ENCODE measurements around the gene DUOX2. TPM values are rescaled to one million over a fixed set of nuclear protein-coding genes. Genes with fewer than 3 reads are reported as not detected.
"Not testable (repeated sequence)": the region's sequence is repeated elsewhere in the genome, so short reads cannot be mapped to it uniquely, and the experiment has no call there.

The DUOX2 gene
- total RNA-seq, 3 donors from 2014 or later: 3.1 to 40.1 (median 5.1) TPM

GRCh38 chr15:45088801-45089711, 24.9 kb downstream of the DUOX2 start:
- no peaks in the 10 kb centered on the region for H3K9me3 ChIP-seq
- no peak for ATAC-seq
- TF ChIP-seq, protein P1, sequence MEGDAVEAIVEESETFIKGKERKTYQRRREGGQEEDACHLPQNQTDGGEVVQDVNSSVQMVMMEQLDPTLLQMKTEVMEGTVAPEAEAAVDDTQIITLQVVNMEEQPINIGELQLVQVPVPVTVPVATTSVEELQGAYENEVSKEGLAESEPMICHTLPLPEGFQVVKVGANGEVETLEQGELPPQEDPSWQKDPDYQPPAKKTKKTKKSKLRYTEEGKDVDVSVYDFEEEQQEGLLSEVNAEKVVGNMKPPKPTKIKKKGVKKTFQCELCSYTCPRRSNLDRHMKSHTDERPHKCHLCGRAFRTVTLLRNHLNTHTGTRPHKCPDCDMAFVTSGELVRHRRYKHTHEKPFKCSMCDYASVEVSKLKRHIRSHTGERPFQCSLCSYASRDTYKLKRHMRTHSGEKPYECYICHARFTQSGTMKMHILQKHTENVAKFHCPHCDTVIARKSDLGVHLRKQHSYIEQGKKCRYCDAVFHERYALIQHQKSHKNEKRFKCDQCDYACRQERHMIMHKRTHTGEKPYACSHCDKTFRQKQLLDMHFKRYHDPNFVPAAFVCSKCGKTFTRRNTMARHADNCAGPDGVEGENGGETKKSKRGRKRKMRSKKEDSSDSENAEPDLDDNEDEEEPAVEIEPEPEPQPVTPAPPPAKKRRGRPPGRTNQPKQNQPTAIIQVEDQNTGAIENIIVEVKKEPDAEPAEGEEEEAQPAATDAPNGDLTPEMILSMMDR (IDR thresholded peaks at IDR 0.05): no peak

DNA sequence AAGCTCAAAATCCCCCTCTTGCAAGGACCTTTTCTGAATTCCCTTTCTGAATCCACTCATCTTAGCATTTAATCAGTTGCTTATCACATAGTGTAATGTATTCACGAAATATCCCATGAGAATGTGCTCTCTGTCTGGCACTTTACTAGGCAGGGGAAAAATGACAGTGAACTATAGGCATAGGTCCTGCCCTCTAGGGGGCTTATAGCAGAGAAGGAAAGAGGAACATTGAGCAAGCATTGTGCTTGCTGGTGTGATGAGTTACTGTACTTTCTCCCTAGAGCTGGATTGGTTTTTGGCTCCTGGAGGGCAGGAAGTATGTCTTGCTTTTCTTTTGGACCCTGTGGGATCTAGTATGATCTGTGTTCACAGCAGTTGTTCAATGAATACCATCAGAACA, 26.5 kb downstream of the DUOX2 start:
- H3K9me3 ChIP-seq: no peaks in the 10 kb centered on the region
- intact Hi-C loops (cut with DNase I, micrococcal nuclease): no loop called here
- DNase-seq: no peak
- no peak for ATAC-seq
- H3K36me3 ChIP-seq (ENCODE audit: low read depth): no peaks in the 10 kb centered on the region
- no peaks in the 10 kb centered on the region for H3K4me1 ChIP-seq (ENCODE audit: low read depth)
- TF ChIP-seq, protein P1 (IDR thresholded peaks at IDR 0.05): no peak
- H3K4me3 ChIP-seq: no peak overlapping the region

More at GRCh38 chr15:45088801-45089711, 24.9 kb downstream of the DUOX2 start:
- H3K4me1 ChIP-seq (ENCODE audit: low read depth): no peaks in the 10 kb centered on the region
- H3K36me3 ChIP-seq (ENCODE audit: low read depth): no peaks in the 10 kb centered on the region
- no peak for DNase-seq
- intact Hi-C loops (cut with DNase I, micrococcal nuclease): no loop called here
- no peak overlapping the region for H3K4me3 ChIP-seq

DNA sequence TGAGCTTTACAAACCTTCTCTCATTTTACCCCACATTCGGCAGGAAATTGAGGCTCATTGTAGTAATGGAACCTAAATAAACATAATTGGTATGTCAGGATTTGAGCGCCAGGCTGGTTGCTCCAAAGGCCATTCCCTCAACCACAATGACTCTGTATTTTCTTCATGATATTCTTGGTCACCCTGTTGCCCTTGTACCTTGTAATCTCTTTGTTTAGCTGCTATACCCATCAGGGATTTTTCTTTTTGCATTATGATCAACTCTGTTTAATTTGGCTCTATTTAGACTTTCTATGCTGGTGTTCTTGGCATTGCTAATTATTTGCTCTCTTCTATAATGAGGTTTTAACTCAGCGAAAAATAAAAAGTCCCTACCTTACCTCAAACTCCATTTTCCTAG, 29.8 kb downstream of the DUOX2 start:
- TF ChIP-seq, protein P1 (IDR thresholded peaks at IDR 0.05): no peak
- Histone ChIP-seq H3K4me1 (ENCODE audit: low read depth) (no peaks in the 10 kb centered on the region), H3K36me3 (ENCODE audit: low read depth) (no peaks in the 10 kb centered on the region), H3K9me3 (no peaks in the 10 kb centered on the region), H3K4me3 (no peak overlapping the region)
- DNase-seq (no peak), ATAC-seq (no peak)
- intact Hi-C loops (cut with DNase I, micrococcal nuclease): no loop called here

DNA sequence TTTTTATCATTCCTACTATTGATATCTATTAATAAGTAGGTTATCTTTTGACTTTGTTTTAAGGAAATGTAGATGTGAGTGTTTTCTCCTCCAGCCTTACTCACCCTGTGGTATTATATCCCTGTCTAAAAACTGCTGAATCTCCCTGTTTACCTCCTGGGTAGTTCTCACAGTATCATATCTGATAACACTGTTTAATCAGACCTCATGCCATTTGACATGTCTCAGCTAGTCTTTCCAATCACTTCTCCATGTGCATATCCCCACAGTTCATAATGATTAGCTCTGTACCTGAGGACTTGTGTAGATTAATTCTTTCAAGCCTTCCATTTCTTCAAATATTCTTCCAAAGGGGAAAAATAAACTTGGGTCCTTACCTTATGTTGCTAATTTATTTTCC, 30.7 kb downstream of the DUOX2 start:
- intact Hi-C loops (cut with DNase I, micrococcal nuclease): no loop called here
- Histone ChIP-seq H3K4me3 (no peak overlapping the region), H3K4me1 (ENCODE audit: low read depth) (no peaks in the 10 kb centered on the region), H3K9me3 (no peaks in the 10 kb centered on the region), H3K36me3 (ENCODE audit: low read depth) (no peaks in the 10 kb centered on the region)
- TF ChIP-seq, protein P1 (IDR thresholded peaks at IDR 0.05): no peak
- DNase-seq (no peak), ATAC-seq (peak; percentile 25)

DNA sequence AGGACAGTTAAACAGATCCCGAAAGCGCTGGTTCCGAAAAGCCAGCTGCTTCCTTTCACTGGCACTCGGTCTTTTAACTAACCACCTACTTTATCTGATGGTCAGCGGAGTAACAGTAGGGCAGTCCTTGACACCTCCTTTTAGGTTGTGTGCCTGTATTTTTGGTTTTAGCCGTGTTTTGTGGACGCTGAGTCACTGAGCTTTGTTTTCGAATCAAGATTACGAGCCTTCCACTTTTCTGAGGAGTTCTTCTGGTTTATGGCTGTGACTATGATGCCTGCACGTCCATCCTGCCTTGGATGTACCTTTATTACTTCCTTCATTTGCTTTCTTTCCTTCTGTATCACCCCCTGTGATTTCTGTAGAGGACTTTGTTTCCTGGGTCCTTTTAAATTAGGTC, 31.6 kb downstream of the DUOX2 start:
- H3K36me3 ChIP-seq (ENCODE audit: low read depth); intact Hi-C loops (cut with DNase I, micrococcal nuclease); DNase-seq; H3K4me3 ChIP-seq; H3K4me1 ChIP-seq (ENCODE audit: low read depth); H3K9me3 ChIP-seq: not testable (repeated sequence)
- peak; percentile 85 for ATAC-seq

DNA sequence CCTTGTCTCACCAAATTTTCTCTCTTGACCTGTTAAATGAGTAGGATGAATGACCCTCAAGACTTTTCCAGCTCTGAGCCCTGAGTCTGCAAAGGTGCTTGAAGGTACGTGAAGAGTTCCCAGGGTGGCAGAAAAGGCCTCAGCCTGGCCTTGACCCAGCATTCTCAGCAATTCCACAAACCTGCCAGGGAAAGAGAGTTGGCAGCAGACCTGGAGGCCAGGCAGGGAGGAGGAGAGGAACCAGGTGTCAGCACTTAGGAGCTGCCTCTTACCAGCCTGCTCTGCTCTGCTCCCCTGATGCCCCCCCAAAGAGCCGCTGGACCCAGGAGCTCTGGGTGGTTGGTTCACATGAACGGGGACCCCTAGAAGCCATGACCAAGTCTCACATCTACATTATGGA, 33.4 kb downstream of the DUOX2 start:
- H3K4me3 ChIP-seq; ATAC-seq; H3K4me1 ChIP-seq (ENCODE audit: low read depth); DNase-seq; H3K9me3 ChIP-seq; H3K36me3 ChIP-seq (ENCODE audit: low read depth); intact Hi-C loops (cut with DNase I, micrococcal nuclease): not testable (repeated sequence)

GRCh38 chr15:45079628-45080246, 34.2 kb downstream of the DUOX2 start:
- H3K9me3 ChIP-seq; intact Hi-C loops (cut with DNase I, micrococcal nuclease); H3K4me1 ChIP-seq (ENCODE audit: low read depth); DNase-seq; H3K36me3 ChIP-seq (ENCODE audit: low read depth); H3K4me3 ChIP-seq; ATAC-seq: not testable (repeated sequence)

DNA sequence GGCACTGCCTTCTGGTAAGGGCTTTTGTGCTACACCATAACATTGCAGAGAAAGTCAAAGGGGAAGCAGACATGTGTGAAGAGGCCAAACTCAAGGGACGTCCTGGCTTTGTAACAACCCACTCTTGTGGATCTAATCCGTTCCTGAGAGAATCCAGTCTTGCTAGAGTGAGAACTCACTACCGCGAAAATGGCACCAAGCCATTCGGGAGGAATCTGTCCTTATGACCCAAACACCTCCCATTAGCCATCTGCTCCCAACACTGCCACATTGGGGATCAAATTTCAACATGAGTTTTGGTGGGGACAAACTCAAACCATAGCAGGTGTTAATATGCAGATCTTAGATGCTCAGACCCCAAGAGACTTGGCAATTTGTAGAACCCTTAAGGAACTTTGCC, 34.8 kb downstream of the DUOX2 start:
- DNase-seq; H3K9me3 ChIP-seq; H3K4me3 ChIP-seq; ATAC-seq; intact Hi-C loops (cut with DNase I, micrococcal nuclease); H3K36me3 ChIP-seq (ENCODE audit: low read depth); H3K4me1 ChIP-seq (ENCODE audit: low read depth): not testable (repeated sequence)

GRCh38 chr15:45077391-45077790, 36.6 kb downstream of the DUOX2 start:
- H3K4me1 ChIP-seq (ENCODE audit: low read depth); H3K36me3 ChIP-seq (ENCODE audit: low read depth); H3K4me3 ChIP-seq; H3K9me3 ChIP-seq; intact Hi-C loops (cut with DNase I, micrococcal nuclease): not testable (repeated sequence)
- ATAC-seq: peak; percentile 34
- peak in 1 of 3 donors; percentile 60 for DNase-seq

Measured in mucosa of descending colon (tissue), 3 donors.